GM18520 (cell line): ENCODE measurements around the gene RFPL1.

Experiments used
- ATAC-seq: cut with Tn5 transposase; IDR thresholded peaks from one replicate; pipeline ENCODE4 v1.9.1; 2021; ENCODE audit not compliant: unreplicated experiment

Gene RFPL1

DNA sequence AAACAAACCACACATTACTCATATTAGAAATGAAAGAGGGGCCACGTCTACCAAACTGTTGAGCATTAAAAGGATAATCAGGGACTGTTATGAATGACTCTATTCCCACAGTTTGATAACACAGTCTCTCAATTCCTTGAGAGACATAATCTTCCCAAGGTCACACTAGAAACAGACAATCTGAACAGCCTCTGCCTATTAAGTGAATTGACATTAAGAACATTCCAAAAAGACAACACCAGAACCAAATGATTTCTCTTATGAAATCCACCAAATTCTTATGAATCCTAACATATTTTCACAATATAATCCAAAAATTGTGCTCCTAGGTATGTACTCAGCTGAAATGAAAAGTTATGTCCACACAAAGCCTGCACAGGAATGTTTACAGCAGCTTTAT lies 4.6 kb downstream of the RFPL1 start:
- ATAC-seq = no peak

DNA sequence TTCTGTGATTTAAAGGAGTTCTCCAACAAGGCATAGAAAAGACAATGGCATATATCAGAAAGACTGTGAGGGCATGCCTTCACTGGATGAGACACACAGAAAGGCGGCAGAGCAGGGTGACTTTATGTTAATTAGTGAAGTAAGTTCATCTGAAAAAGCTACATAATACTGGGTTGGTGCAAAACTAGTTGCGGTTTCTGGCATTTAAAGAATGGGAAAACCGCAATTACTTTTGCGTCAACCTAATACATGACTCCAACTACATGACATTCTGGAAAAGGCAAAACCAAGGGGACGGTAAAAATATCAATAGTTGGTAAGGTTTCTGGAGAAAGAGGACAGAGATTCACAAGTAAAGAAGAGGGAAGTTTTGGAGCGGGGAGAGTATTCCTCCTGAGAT lies 5.1 kb downstream of the RFPL1 start:
- no peak for ATAC-seq

DNA sequence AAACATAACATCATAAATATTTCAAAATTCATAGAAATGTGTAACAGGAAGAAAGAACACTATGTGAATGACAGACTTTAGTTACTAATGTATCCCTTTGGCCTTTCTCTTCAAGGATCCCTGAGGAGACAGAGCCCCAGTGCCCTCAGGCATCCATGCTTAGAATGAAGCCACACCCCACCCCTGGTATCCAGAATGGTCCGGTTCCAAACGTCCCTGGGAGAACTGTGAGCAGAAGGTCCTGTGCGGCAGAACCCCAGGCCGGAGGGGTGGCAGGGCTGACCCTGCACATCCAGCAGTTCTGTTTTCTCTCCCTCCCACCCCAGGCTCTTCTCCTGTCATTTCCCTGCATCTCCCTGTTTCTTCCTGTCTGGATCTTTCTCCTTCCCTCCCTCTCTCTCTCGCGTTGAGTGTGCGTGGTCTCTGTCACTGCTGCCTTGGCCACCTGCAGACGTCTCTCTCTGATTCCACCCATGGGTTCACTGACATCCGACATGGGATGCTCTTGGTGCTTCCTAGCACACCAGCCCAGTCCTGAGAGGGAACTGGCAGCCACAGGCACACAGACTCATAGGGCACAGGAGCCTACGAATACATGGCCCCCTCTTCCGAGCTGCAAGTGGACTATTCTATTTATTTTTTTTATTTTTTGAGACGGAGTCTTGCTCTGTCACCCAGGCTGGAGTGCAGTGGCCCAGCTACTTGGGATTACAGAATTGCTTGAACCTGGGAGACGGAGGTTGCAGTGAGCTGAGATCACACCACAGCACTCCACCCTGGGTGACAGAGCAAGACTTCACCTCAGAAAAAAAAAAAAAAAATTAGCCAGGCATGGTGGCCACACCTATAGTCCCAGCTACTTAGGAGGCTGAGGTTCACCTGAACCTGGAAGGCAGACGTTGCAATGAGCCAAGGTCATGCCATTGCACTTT lies 5.7 kb downstream of the RFPL1 start:
- no peak for ATAC-seq

GRCh38 chr22:29445508-29445907 lies 7.1 kb downstream of the RFPL1 start:
- no peak for ATAC-seq

DNA sequence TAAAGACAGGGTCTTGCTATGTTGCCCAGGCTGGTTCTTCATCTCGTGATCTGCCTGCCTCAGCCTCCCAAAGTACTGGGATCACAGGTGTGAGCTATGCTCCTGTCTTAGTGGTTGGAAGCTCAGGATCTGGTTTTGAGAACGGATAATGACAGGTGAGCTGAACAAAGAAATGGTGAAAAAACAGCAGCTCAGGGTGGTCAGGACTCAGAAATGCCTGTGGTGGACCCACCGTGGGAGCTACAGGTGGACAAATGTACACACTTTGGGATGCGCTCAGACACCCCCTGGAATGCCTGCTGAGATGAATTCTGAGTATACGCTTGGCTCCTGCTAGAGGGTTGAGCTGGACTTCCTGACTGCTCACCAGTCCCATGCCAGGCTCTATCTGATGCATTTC lies 9.5 kb downstream of the RFPL1 start:
- no peak for ATAC-seq

DNA sequence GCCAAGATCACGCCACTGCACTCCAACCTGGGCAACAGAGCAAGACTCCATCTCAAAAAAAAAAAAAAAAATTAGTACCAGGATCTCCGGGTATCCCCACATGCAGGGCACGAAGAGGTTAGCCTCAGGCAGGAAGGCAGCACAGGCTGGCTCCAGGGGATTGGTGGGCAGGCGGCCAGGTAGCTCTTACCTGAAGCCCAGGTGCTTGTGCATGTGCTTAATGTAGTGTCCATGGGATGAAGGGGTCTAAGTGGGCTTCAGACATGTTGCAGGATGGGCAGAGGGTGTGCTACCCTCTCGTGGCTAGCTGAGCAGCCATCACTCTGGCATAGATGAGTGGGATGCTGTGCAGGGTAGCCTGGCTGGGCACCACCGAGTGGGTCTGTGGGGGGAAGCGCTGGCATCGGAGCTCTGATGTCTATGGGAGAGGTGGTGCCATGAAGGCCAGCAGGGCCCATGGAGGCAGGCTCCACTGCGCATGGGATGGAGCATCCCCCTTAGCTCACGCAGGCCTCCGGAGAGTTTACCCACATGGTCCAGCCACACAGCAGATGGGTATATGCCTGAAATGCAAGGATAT lies 11.0 kb downstream of the RFPL1 start:
- ATAC-seq = no peak

DNA sequence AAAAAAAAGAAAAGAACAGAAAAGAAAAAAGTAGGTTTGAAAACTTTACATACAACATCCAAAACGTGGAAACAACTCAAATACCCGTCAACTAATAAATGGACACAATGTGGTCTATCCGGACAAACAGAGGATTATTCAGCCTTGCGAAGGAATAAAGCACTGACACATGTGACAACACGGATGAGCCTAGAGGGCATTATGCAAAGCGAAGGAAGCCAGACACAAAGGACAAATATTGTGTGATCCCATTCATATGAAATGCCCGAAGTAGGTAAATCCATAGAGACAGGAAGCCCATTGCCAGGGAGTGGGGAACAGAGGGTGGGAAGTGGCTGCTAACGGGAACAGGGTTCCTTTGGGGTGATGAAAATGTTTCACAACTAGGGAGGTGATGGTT lies 11.8 kb downstream of the RFPL1 start:
- ATAC-seq = no peak

GRCh38 chr22:29451863-29452262 lies 13.5 kb downstream of the RFPL1 start:
- ATAC-seq = no peak

- ATAC-seq = no peak
Observed at GRCh38 chr22:29454276-29454675, 15.9 kb downstream of the RFPL1 start.

GRCh38 chr22:29456211-29456671 lies 17.9 kb downstream of the RFPL1 start:
- ATAC-seq = no peak

- ATAC-seq = no peak
Observed at GRCh38 chr22:29457730-29458129, 19.3 kb downstream of the RFPL1 start.

DNA sequence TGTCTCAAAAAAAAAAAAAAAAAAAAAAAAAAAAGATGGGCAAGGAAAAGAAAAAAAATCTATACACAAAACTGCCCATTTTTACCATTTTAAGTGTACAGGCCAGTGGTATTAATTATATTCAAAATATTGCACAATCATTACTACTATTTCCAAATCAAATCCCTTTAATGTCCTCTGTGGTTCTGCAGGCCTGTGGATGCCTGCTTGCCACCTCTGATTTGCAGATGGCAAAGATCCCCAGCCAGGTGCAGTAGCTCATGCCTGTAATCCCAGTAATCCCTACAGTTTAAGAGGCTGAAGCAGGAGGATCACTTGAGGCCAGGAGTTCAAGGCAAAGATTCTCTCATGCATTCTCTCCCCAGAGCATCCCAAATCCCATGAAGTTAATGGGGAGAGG lies 20.2 kb downstream of the RFPL1 start:
- no peak for ATAC-seq

DNA sequence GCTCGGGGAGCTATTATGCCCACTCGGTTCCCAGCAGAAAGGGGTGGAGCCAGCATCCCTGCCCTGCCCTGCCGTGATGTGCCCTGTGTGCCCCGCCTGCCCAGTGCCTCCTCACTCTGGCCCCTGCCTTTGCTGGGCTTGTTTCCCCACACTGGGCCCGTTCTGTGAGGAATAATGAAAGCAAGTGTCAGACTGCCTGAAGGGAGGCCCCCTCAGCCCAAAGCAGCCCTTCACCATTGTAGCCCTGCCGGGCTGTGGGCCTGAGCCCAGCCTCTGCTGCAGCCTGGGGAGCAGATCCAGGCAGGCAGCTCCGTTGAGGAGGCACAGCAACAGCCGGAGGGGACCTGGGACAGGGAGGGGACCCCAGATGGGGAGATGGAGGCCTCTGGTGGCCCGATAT lies 21.4 kb downstream of the RFPL1 start:
- ATAC-seq = no peak

DNA sequence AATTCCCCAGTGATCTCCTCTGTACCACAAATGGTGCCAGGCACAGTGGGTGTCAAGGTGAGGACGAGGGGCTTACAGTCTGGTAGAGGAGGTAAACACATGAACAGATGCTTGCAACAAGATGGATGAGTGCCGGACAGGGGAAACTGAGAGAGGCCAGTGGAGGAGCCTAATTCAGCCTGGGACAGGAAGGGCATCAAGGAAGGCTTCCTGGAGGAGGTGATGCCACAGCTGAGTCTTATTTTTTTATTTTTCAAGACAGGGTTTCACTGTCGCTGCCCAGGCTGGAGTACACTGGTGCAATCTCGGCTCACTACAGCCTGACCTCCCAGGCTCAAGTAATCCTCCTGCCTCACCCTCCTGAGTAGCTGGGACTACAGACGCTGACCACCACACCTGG lies 22.9 kb downstream of the RFPL1 start:
- no peak for ATAC-seq

- ATAC-seq = no peak
Observed at GRCh38 chr22:29463629-29464028, 25.2 kb downstream of the RFPL1 start.

GRCh38 chr22:29464581-29464980 lies 26.2 kb downstream of the RFPL1 start:
- ATAC-seq = no peak

GRCh38 chr22:29469755-29470154 lies 31.4 kb downstream of the RFPL1 start:
- no peak for ATAC-seq

GRCh38 chr22:29470159-29470855 lies 31.9 kb downstream of the RFPL1 start:
- ATAC-seq = no peak

- no peak for ATAC-seq
Observed at GRCh38 chr22:29473001-29473400, 34.6 kb downstream of the RFPL1 start.

GRCh38 chr22:29475550-29475949 lies 37.2 kb downstream of the RFPL1 start:
- peak; percentile 45 for ATAC-seq

- no peak for ATAC-seq
Observed at GRCh38 chr22:29476116-29476515, 37.7 kb downstream of the RFPL1 start.
